ENCODE measurements around the gene CWC15. TPM values are rescaled to one million over a fixed set of nuclear protein-coding genes. Genes with fewer than 3 reads are reported as not detected.
A peak's percentile ranks its signal among the peaks of the same experiment; 100 is the strongest.

Gene CWC15
- total RNA-seq, 4 donors from 2014 or later, result 32.9 to 54.8 (median 44.1) TPM

- no peak overlapping the region for H3K4me3 ChIP-seq
- H3K9me3 ChIP-seq, result no peaks in the 10 kb centered on the region
- ATAC-seq, result no peak
- H3K4me1 ChIP-seq, result peaks cover 0 to 13% (median 0%) of the 10 kb centered on the region in 3 donors
- no peaks in the 10 kb centered on the region for H3K27me3 ChIP-seq
- TF ChIP-seq POLR2AphosphoS5 (IDR thresholded peaks at IDR 0.05), result no peak
- TF ChIP-seq CTCF (IDR thresholded peaks at IDR 0.05), result no peak
- TF ChIP-seq POLR2A (IDR thresholded peaks at IDR 0.05), result no peak
- TF ChIP-seq EP300 (IDR thresholded peaks at IDR 0.05), result no peak
- WGBS, 2 donors (ENCODE audit: low coverage in 1 of 2), result 74 to 94% methylated on average over 3 of the region's 4 CpGs
- H3K36me3 ChIP-seq, result peaks cover 35 to 100% of the 10 kb centered on the region in 2 donors
- H3K27ac ChIP-seq, result no peak overlapping the region
These were observed 8.4 kb downstream of the CWC15 start for GRCh38 chr11:94964934-94965333.

GRCh38 chr11:94961255-94961654 lies 12.1 kb downstream of the CWC15 start:
- H3K4me1 ChIP-seq, result peaks cover 0 to 8% (median 0%) of the 10 kb centered on the region in 3 donors
- peaks cover 23 to 81% of the 10 kb centered on the region in 2 donors for H3K36me3 ChIP-seq
- no peak for TF ChIP-seq POLR2AphosphoS5 (IDR thresholded peaks at IDR 0.05)
- no peak for TF ChIP-seq EP300 (IDR thresholded peaks at IDR 0.05)
- no peak for TF ChIP-seq CTCF (IDR thresholded peaks at IDR 0.05)
- TF ChIP-seq POLR2A (IDR thresholded peaks at IDR 0.05), result no peak
- H3K4me3 ChIP-seq, result no peak overlapping the region
- WGBS, 2 donors (ENCODE audit: low coverage in 1 of 2), result 100% methylated on average over 1 of the region's 1 CpG
- no peak for ATAC-seq
- H3K9me3 ChIP-seq, result no peaks in the 10 kb centered on the region
- H3K27me3 ChIP-seq, result no peaks in the 10 kb centered on the region
- H3K27ac ChIP-seq, result no peak overlapping the region

- Histone ChIP-seq H3K27ac (no peak overlapping the region), H3K4me1 (peaks cover 0 to 8% (median 0%) of the 10 kb centered on the region in 3 donors), H3K36me3 (peaks cover 17 to 73% of the 10 kb centered on the region in 2 donors), H3K4me3 (no peak overlapping the region), H3K27me3 (no peaks in the 10 kb centered on the region), H3K9me3 (no peaks in the 10 kb centered on the region)
- ATAC-seq, result no peak
- TF ChIP-seq CTCF (IDR thresholded peaks at IDR 0.05) (no peak), EP300 (IDR thresholded peaks at IDR 0.05) (no peak), POLR2A (IDR thresholded peaks at IDR 0.05) (no peak), POLR2AphosphoS5 (IDR thresholded peaks at IDR 0.05) (no peak)
- WGBS, 2 donors (ENCODE audit: low coverage in 1 of 2), result 81 to 90% methylated on average over 2 of the region's 2 CpGs
These were observed 12.9 kb downstream of the CWC15 start for GRCh38 chr11:94960488-94960887.

GRCh38 chr11:94959179-94959578 lies 14.2 kb downstream of the CWC15 start:
- Histone ChIP-seq H3K27ac (no peak overlapping the region), H3K36me3 (peaks cover 9 to 60% of the 10 kb centered on the region in 2 donors), H3K4me3 (no peak overlapping the region), H3K27me3 (no peaks in the 10 kb centered on the region), H3K4me1 (peaks cover 0 to 8% (median 0%) of the 10 kb centered on the region in 3 donors), H3K9me3 (no peaks in the 10 kb centered on the region)
- no peak for TF ChIP-seq EP300 (IDR thresholded peaks at IDR 0.05)
- no peak for TF ChIP-seq POLR2AphosphoS5 (IDR thresholded peaks at IDR 0.05)
- TF ChIP-seq CTCF (IDR thresholded peaks at IDR 0.05), result no peak
- TF ChIP-seq POLR2A (IDR thresholded peaks at IDR 0.05), result no peak
- ATAC-seq, result no peak
- WGBS, 2 donors (ENCODE audit: low coverage in 1 of 2), result 67 to 71% methylated on average over 1 of the region's 2 CpGs

- no peaks in the 10 kb centered on the region for H3K27me3 ChIP-seq
- peaks cover 0 to 8% (median 0%) of the 10 kb centered on the region in 3 donors for H3K4me1 ChIP-seq
- no peak for TF ChIP-seq CTCF (IDR thresholded peaks at IDR 0.05)
- TF ChIP-seq EP300 (IDR thresholded peaks at IDR 0.05), result no peak
- TF ChIP-seq POLR2A (IDR thresholded peaks at IDR 0.05), result no peak
- TF ChIP-seq POLR2AphosphoS5 (IDR thresholded peaks at IDR 0.05), result no peak
- peak overlapping the region in 1 of 4 donors; percentile 42 for H3K27ac ChIP-seq
- no peak for ATAC-seq
- H3K36me3 ChIP-seq, result peaks cover 9 to 50% of the 10 kb centered on the region in 2 donors
- H3K9me3 ChIP-seq, result no peaks in the 10 kb centered on the region
- WGBS, 2 donors (ENCODE audit: low coverage in 1 of 2), result 11 to 50% methylated on average over 1 to 2 of the region's 2 CpGs
- no peak overlapping the region for H3K4me3 ChIP-seq
These were observed 15.1 kb downstream of the CWC15 start for GRCh38 chr11:94958121-94958696.

Measured in gastroesophageal sphincter (tissue), 4 donors.